GM19397 (cell line): ENCODE measurements around the gene SMCO1.
"Not testable (repeated sequence)": the region's sequence is repeated elsewhere in the genome, so short reads cannot be mapped to it uniquely, and the experiment has no call there.

Experiments
- ATAC-seq: cut with Tn5 transposase; IDR thresholded peaks from one replicate; pipeline ENCODE4 v1.9.1; 2021; ENCODE audit warnings: mild to moderate bottlenecking, moderate library complexity; ENCODE audit not compliant: unreplicated experiment

Gene SMCO1

GRCh38 chr3:196496183-196496582, 19.0 kb downstream of the SMCO1 start:
- no peak for ATAC-seq

GRCh38 chr3:196493292-196493691, 21.9 kb downstream of the SMCO1 start:
- ATAC-seq: no peak

- no peak for ATAC-seq
These were observed 23.1 kb downstream of the SMCO1 start for GRCh38 chr3:196492080-196492479.

- no peak for ATAC-seq
These were observed 25.4 kb downstream of the SMCO1 start for GRCh38 chr3:196489747-196490146.

- no peak for ATAC-seq
These were observed 28.9 kb downstream of the SMCO1 start for GRCh38 chr3:196486263-196486662.

- ATAC-seq: no peak
These were observed 37.5 kb downstream of the SMCO1 start for GRCh38 chr3:196477678-196478077.

GRCh38 chr3:196472286-196472685, 42.9 kb downstream of the SMCO1 start:
- no peak for ATAC-seq

GRCh38 chr3:196471551-196471950, 43.6 kb downstream of the SMCO1 start:
- no peak for ATAC-seq

- ATAC-seq: not testable (repeated sequence)
These were observed 45.0 kb downstream of the SMCO1 start for GRCh38 chr3:196470182-196470581.

- no peak for ATAC-seq
These were observed 51.3 kb downstream of the SMCO1 start for GRCh38 chr3:196463804-196464203.

GRCh38 chr3:196463478-196463756, 51.7 kb downstream of the SMCO1 start:
- no peak for ATAC-seq

- ATAC-seq: not testable (repeated sequence)
These were observed 52.3 kb downstream of the SMCO1 start for GRCh38 chr3:196462680-196463477.

- ATAC-seq: no peak
These were observed 57.1 kb downstream of the SMCO1 start for GRCh38 chr3:196458063-196458462.

GRCh38 chr3:196457470-196457869, 57.7 kb downstream of the SMCO1 start:
- ATAC-seq: not testable (repeated sequence)
